HCT116 (cell line): ENCODE measurements around the gene KRTAP20-4. TPM values are rescaled to one million over a fixed set of nuclear protein-coding genes. Genes with fewer than 3 reads are reported as not detected.

Experiments used
- ATAC-seq: fragments of 200-7000 bp; cut with Tn5 transposase; 2 replicates; pipeline ENCODE4 v1.9.1; 2020; ENCODE audit warnings: mild to moderate bottlenecking, moderate library complexity
- BruUV-seq: library from RNA; stranded (reverse); fragments of 400-500 nt; replicated peaks from 2 replicates; lab custom pipeline; 2021; lab: Mats Ljungman, UMichigan
- CTCF ChIA-PET: fragments of 300-600 bp; sonication (Branson Sonifier 250); formaldehyde crosslinking; loops from one replicate; lab custom pipeline; 2021; ENCODE audit warnings: antibody characterized with exemption; lab: Charles Lee
- POLR2A ChIA-PET: fragments of 300-600, 350-600 bp; sonication (Branson Sonifier 250); formaldehyde crosslinking; loops from one replicate; lab custom pipeline; 2021; ENCODE audit warnings: antibody characterized with exemption; lab: Charles Lee
- RAD21 ChIA-PET, 2 experiments: fragments of 300-600 bp; sonication (Branson Sonifier 250); formaldehyde crosslinking; loops; one replicate each; lab custom pipeline; 2023; ENCODE audit warnings: low total read pairs in 2 of 2; ENCODE audit not compliant: uncharacterized antibody in 2 of 2, unreplicated experiment in 2 of 2, low non-redundant PET in 1 of 2; lab: Charles Lee
- DNase-seq: peaks from one replicate; pipeline ENCODE4 v3.0.0-alpha.2; 2010; ENCODE audit warnings: low read depth, low spot score
- H2AFZ ChIP-seq: fragments of 200-600 bp; shearing (Covaris generic), sonication (generic); 2 replicates; pipeline ENCODE4 v1.6.1; 2017; ENCODE audit warnings: low read depth, mixed run types, mixed read lengths, antibody characterized with exemption, low read length; ENCODE audit not compliant: poor library complexity, severe bottlenecking
- H3K27ac ChIP-seq: 2 replicates; pipeline ENCODE4 v1.5.1; 2012; ENCODE audit warnings: low read depth, low read length
- H3K27me3 ChIP-seq: fragments of 200-600 bp; sonication (generic); 2 replicates; pipeline ENCODE4 v1.6.1; 2016; ENCODE audit warnings: mixed run types, low read length, mixed read lengths; ENCODE audit not compliant: insufficient read depth
- H3K36me3 ChIP-seq, 2 experiments: fragments of 200-500 bp in 1 of 2; fragments of 200-600 bp in 1 of 2; sonication (Bioruptor generic) in 1 of 2; sonication (generic) in 1 of 2; 2 replicates each; pipeline versions ENCODE4 v1.5.1 to v1.6.1; 2014 to 2016; ENCODE audit warnings: low read length in 2 of 2, inconsistent platforms in 1 of 2, mixed read lengths in 1 of 2, mixed run types in 1 of 2; ENCODE audit not compliant: insufficient read depth in 2 of 2, control insufficient read depth in 1 of 2
- H3K4me1 ChIP-seq, 2 experiments: fragments of 200-600 bp in 1 of 2; sonication (generic) in 1 of 2; 2 replicates each; pipeline versions ENCODE4 v1.5.1 to v1.6.1; 2012 to 2017; ENCODE audit warnings: low read length in 2 of 2, inconsistent platforms in 1 of 2, mild to moderate bottlenecking in 1 of 2, mixed read lengths in 1 of 2, mixed run types in 1 of 2, moderate library complexity in 1 of 2; ENCODE audit not compliant: insufficient read depth in 2 of 2, control insufficient read depth in 1 of 2
- H3K4me2 ChIP-seq: fragments of 200-600 bp; sonication (generic); 2 replicates; pipeline ENCODE4 v1.6.1; 2017; ENCODE audit warnings: mixed run types, low read length, mixed read lengths
- H3K4me3 ChIP-seq, 2 experiments: fragments of 200-600 bp in 1 of 2; sonication (generic) in 1 of 2; replicated peaks in 1 of 2; 2 replicates each; pipeline ENCODE4 v1.5.1; 2011 to 2016; ENCODE audit warnings: low read length in 2 of 2, control low read depth in 1 of 2, low read depth in 1 of 2, mild to moderate bottlenecking in 1 of 2, mixed read lengths in 1 of 2, mixed run types in 1 of 2
- H3K79me2 ChIP-seq: fragments of 200-600 bp; sonication (generic); 2 replicates; pipeline ENCODE4 v1.6.1; 2017; ENCODE audit warnings: mild to moderate bottlenecking, mixed run types, low read length, moderate library complexity, mixed read lengths; ENCODE audit not compliant: insufficient read depth
- H3K9ac ChIP-seq: fragments of 200-600 bp; sonication (generic); 2 replicates; pipeline ENCODE4 v1.6.1; 2016; ENCODE audit warnings: low read length, mixed read lengths
- H3K9me2 ChIP-seq: fragments of 200-600 bp; sonication (generic), shearing (Covaris generic); 2 replicates; pipeline ENCODE4 v1.6.1; 2017; ENCODE audit warnings: mixed run types, mild to moderate bottlenecking, moderate library complexity; ENCODE audit not compliant: insufficient read depth
- H3K9me3 ChIP-seq, 2 experiments: fragments of 200-500 bp in 1 of 2; fragments of 200-600 bp in 1 of 2; sonication (Bioruptor generic) in 1 of 2; sonication (generic) in 1 of 2; 2 replicates each; pipeline ENCODE4 v1.6.1; 2014 to 2017; ENCODE audit warnings: low read length in 2 of 2, mixed read lengths in 2 of 2, inconsistent platforms in 1 of 2, low read depth in 1 of 2, mild to moderate bottlenecking in 1 of 2, mixed run types in 1 of 2, moderate library complexity in 1 of 2; ENCODE audit not compliant: control insufficient read depth in 1 of 2, insufficient read depth in 1 of 2
- H4K20me1 ChIP-seq: fragments of 200-600 bp; sonication (generic), shearing (Covaris generic); 2 replicates; pipeline ENCODE4 v1.6.1; 2017; ENCODE audit warnings: mixed run types, mild to moderate bottlenecking, moderate library complexity; ENCODE audit not compliant: insufficient read depth
- EZH2phosphoT487 ChIP-seq: fragments of 200-600 bp; IDR thresholded peaks from 2 replicates; pipeline ENCODE4 v1.6.1; 2018; ENCODE audit warnings: antibody characterized with exemption, borderline replicate concordance
- JUND ChIP-seq: IDR thresholded peaks from 2 replicates; pipeline ENCODE4 v1.6.1; 2012
- SIN3A ChIP-seq: IDR thresholded peaks from 2 replicates; pipeline ENCODE4 v1.6.1; 2012; ENCODE audit warnings: low read depth
- SP1 ChIP-seq: IDR thresholded peaks from 2 replicates; pipeline ENCODE4 v1.6.1; 2012; ENCODE audit warnings: low read depth
- TCF7L2 ChIP-seq: IDR thresholded peaks from 2 replicates; pipeline ENCODE4 v1.7.0; 2011; ENCODE audit warnings: borderline replicate concordance, inconsistent platforms; ENCODE audit not compliant: insufficient read depth, insufficient read length; ENCODE audit errors: extremely low read depth
- intact Hi-C: fragments of 100-400 bp; cut with micrococcal nuclease; formaldehyde crosslinking; loops from 2 replicates; pipeline ENCODE4 v1.10.0; 2022
- total RNA-seq: library from RNA; stranded (reverse); gene quantifications from one replicate; pipeline ENCODE4 v1.2.1, GENCODE V29; 2021; ENCODE audit not compliant: unreplicated experiment

KRTAP20-4 gene
- total RNA-seq, 1 experiment from 2014 or later, result not detected

GRCh38 chr21:30590297-30590696 is 30.1 kb upstream of the KRTAP20-4 start, which contains the start of gene KRTAP22-2:
KRTAP22-2 (minus strand) TSS chr21:30590397.
- no TSS peak for BruUV-seq
- H3K79me2 ChIP-seq, result no peaks in the 10 kb centered on the region
- no peaks in the 10 kb centered on the region for H3K36me3 ChIP-seq
- no peaks in the 10 kb centered on the region; the same call in 1 of the 2 replicates for H4K20me1 ChIP-seq
- peaks cover 6 to 17% of the 10 kb centered on the region in 2 experiments; a peak in 2 of 4 replicates for H3K9me3 ChIP-seq
- no peak within 1 kb of the TSS for H2AFZ ChIP-seq
- H3K9ac ChIP-seq, result no peak within 1 kb of the TSS
- H3K4me2 ChIP-seq, result no peak within 1 kb of the TSS
- H3K4me1 ChIP-seq, result no peaks in the 10 kb centered on the region
- no peaks in the 10 kb centered on the region for H3K9me2 ChIP-seq
- no peaks in the 10 kb centered on the region for H3K27me3 ChIP-seq
- POLR2A ChIA-PET, result no interaction called here
- intact Hi-C loops, result no loop called here
- ATAC-seq (no peak), DNase-seq (no peak)
- H3K4me3 ChIP-seq, result no peak within 1 kb of the TSS
- H3K27ac ChIP-seq, result no peak within 1 kb of the TSS
- CTCF ChIA-PET, result no interaction called here
- TF ChIP-seq SP1, result no peak
- TF ChIP-seq EZH2phosphoT487, result no peak
- no peak for TF ChIP-seq JUND
- RAD21 ChIA-PET, result no interaction called here

- TF ChIP-seq SIN3A (no peak), TCF7L2 (no peak)
- Histone ChIP-seq H3K4me2 (no peak within 1 kb of the TSS), H3K9ac (no peak within 1 kb of the TSS), H3K9me2 (no peaks in the 10 kb centered on the region), H3K9me3 (peaks cover 6 to 11% of the 10 kb centered on the region in 2 experiments; a peak in 2 of 4 replicates), H3K27me3 (no peaks in the 10 kb centered on the region), H3K4me1 (no peaks in the 10 kb centered on the region), H3K36me3 (no peaks in the 10 kb centered on the region), H3K27ac (no peak within 1 kb of the TSS), H3K4me3 (no peak within 1 kb of the TSS), H2AFZ (no peak within 1 kb of the TSS), H4K20me1 (no peaks in the 10 kb centered on the region; the same call in 1 of the 2 replicates), H3K79me2 (no peaks in the 10 kb centered on the region)
- no TSS peak for BruUV-seq
- ChIA-PET RAD21 (no interaction called here), CTCF (no interaction called here), POLR2A (no interaction called here)
- intact Hi-C loops, result no loop called here
- DNase-seq (no peak), ATAC-seq (no peak)
Observed at GRCh38 chr21:30592140-30592539, 28.3 kb upstream of the KRTAP20-4 start, which contains the start of gene KRTAP6-3. KRTAP6-3 (plus strand) TSS chr21:30592440; CDS start chr21:30592446, 6 bp downstream.
